Measurements from ENCODE around the gene WASHC3. TPM values are rescaled to one million over a fixed set of nuclear protein-coding genes. Genes with fewer than 3 reads are reported as not detected.

The WASHC3 gene
- total RNA-seq, 1 donor from 2014 or later, result 38.2 TPM

DNA sequence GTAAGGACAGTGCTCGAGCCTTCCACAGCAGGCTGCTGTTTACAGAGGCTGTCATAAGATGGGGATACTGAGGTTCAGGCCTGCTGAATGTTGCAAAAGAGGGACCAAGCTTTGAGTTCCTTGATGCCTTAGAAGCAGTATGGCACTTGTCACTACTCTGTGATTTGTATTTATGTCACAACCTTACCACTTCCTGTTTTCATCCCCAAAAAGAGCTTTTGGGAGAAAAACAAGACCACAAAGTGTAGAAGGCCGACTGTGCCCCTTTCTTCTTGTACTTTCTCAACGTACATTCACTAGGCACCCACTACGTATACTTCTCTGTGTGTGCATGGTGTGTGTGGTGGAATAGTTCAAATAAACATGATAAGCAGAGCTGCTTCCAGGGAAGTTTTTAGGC lies 94.3 kb downstream of the WASHC3 start:
- Histone ChIP-seq H3K4me3 (no peak overlapping the region), H3K36me3 (no peaks in the 10 kb centered on the region), H3K27ac (no peak overlapping the region), H3K9me3 (no peaks in the 10 kb centered on the region), H3K4me1 (no peaks in the 10 kb centered on the region), H3K27me3 (ENCODE audit: low read depth) (no peaks in the 10 kb centered on the region)
- DNase-seq (no peak), ATAC-seq (no peak)
- intact Hi-C loops (cut with DNase I), result no loop called here
- TF ChIP-seq, protein P1, sequence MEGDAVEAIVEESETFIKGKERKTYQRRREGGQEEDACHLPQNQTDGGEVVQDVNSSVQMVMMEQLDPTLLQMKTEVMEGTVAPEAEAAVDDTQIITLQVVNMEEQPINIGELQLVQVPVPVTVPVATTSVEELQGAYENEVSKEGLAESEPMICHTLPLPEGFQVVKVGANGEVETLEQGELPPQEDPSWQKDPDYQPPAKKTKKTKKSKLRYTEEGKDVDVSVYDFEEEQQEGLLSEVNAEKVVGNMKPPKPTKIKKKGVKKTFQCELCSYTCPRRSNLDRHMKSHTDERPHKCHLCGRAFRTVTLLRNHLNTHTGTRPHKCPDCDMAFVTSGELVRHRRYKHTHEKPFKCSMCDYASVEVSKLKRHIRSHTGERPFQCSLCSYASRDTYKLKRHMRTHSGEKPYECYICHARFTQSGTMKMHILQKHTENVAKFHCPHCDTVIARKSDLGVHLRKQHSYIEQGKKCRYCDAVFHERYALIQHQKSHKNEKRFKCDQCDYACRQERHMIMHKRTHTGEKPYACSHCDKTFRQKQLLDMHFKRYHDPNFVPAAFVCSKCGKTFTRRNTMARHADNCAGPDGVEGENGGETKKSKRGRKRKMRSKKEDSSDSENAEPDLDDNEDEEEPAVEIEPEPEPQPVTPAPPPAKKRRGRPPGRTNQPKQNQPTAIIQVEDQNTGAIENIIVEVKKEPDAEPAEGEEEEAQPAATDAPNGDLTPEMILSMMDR (IDR thresholded peaks at IDR 0.05), result no peak

- DNase-seq (no peak), ATAC-seq (no peak)
- H3K4me1 ChIP-seq, result peaks cover 4% of the 10 kb centered on the region
- intact Hi-C loops (cut with DNase I), result no loop called here
- no peak overlapping the region for H3K27ac ChIP-seq
- H3K9me3 ChIP-seq, result no peaks in the 10 kb centered on the region
- no peaks in the 10 kb centered on the region for H3K36me3 ChIP-seq
- H3K4me3 ChIP-seq, result no peak overlapping the region
- H3K27me3 ChIP-seq (ENCODE audit: low read depth), result no peaks in the 10 kb centered on the region
- TF ChIP-seq, protein P1 (IDR thresholded peaks at IDR 0.05), result no peak
Observed at GRCh38 chr12:101966496-101966895, 95.3 kb downstream of the WASHC3 start.

- Histone ChIP-seq H3K9me3 (no peaks in the 10 kb centered on the region), H3K4me3 (no peak overlapping the region), H3K27me3 (ENCODE audit: low read depth) (no peaks in the 10 kb centered on the region), H3K36me3 (no peaks in the 10 kb centered on the region), H3K27ac (no peak overlapping the region), H3K4me1 (peaks cover 4% of the 10 kb centered on the region)
- no peak for DNase-seq
- no peak for ATAC-seq
- intact Hi-C loops (cut with DNase I), result no loop called here
- TF ChIP-seq, protein P1 (IDR thresholded peaks at IDR 0.05), result no peak
Observed at GRCh38 chr12:101963697-101964096, 98.1 kb downstream of the WASHC3 start.

Other genes with a start within 250 kb of the WASHC3 start
- gene GNPTAB, start 231.0 kb downstream of the WASHC3 start, total RNA-seq, result 59.2 TPM
- 148 TPM for gene DRAM1, start 184.4 kb downstream of the WASHC3 start, total RNA-seq
- 19.1 TPM for gene NUP37, start 58.1 kb upstream of the WASHC3 start, total RNA-seq
- 1.7 TPM for gene PARPBP, start 58.2 kb upstream of the WASHC3 start, total RNA-seq
- gene PMCH, start 135.8 kb upstream of the WASHC3 start, total RNA-seq, result not detected